OCI-LY7 (cell line): ENCODE measurements around the gene TMEM191C. TPM values are rescaled to one million over a fixed set of nuclear protein-coding genes. Genes with fewer than 3 reads are reported as not detected.
"Not testable (repeated sequence)": the region's sequence is repeated elsewhere in the genome, so short reads cannot be mapped to it uniquely, and the experiment has no call there.

Experiments
- BruUV-seq: library from RNA; stranded (reverse); fragments of 400-500 nt; replicated peaks from 2 replicates; lab custom pipeline; 2021; lab: Mats Ljungman, UMichigan
- CTCF ChIA-PET: fragments of 300-600 bp; sonication (Branson Sonifier 250); formaldehyde crosslinking; loops from one replicate; lab custom pipeline; 2022; ENCODE audit warnings: antibody characterized with exemption; ENCODE audit not compliant: unreplicated experiment; lab: Charles Lee
- POLR2A ChIA-PET: fragments of 300-600 bp; sonication (Branson Sonifier 250); formaldehyde crosslinking; loops from one replicate; lab custom pipeline; 2022; ENCODE audit warnings: antibody characterized with exemption; lab: Charles Lee
- DNase-seq: peaks from one replicate; pipeline ENCODE4 v3.0.0-alpha.2; 2015; ENCODE audit warnings: low spot score
- H2AFZ ChIP-seq: fragments of 200-600 bp; sonication (generic), shearing (Covaris generic); 2 replicates; pipeline ENCODE4 v1.6.1; 2014; ENCODE audit warnings: mild to moderate bottlenecking, antibody characterized with exemption, low read length, moderate library complexity
- H3K27ac ChIP-seq: fragments of 200-600 bp; sonication (generic); 2 replicates; pipeline ENCODE4 v1.5.1; 2014; ENCODE audit warnings: mixed run types, low read depth, mild to moderate bottlenecking, moderate library complexity, low read length, inconsistent platforms; ENCODE audit not compliant: poor library complexity, severe bottlenecking
- H3K36me3 ChIP-seq: fragments of 200-600 bp; sonication (generic); 2 replicates; pipeline ENCODE4 v1.6.1; 2014; ENCODE audit warnings: mild to moderate bottlenecking, antibody characterized with exemption, low read length, moderate library complexity, mixed read lengths; ENCODE audit not compliant: insufficient read depth
- H3K4me1 ChIP-seq: fragments of 200-600 bp; sonication (generic); 2 replicates; pipeline ENCODE4 v1.5.1; 2014; ENCODE audit warnings: mild to moderate bottlenecking, low read length; ENCODE audit not compliant: insufficient read depth, poor library complexity, severe bottlenecking
- H3K4me2 ChIP-seq: fragments of 200-600 bp; sonication (generic); 2 replicates; pipeline ENCODE4 v1.6.1; 2014; ENCODE audit warnings: mild to moderate bottlenecking, low read length
- H3K4me3 ChIP-seq: fragments of 200-600 bp; sonication (generic); 2 replicates; pipeline ENCODE4 v1.5.1; 2014; ENCODE audit warnings: mild to moderate bottlenecking, low read depth, low read length; ENCODE audit not compliant: poor library complexity, severe bottlenecking
- H3K79me2 ChIP-seq: fragments of 200-600 bp; sonication (generic); 2 replicates; pipeline ENCODE4 v1.6.1; 2016; ENCODE audit warnings: low read depth, mild to moderate bottlenecking, low read length, moderate library complexity, mixed read lengths; ENCODE audit not compliant: insufficient read depth
- H3K9me2 ChIP-seq: fragments of 200-600 bp; sonication (generic); 2 replicates; pipeline ENCODE4 v1.6.1; 2016; ENCODE audit warnings: mild to moderate bottlenecking, low read length, mixed read lengths; ENCODE audit not compliant: insufficient read depth
- H3K9me3 ChIP-seq: fragments of 200-600 bp; sonication (generic); 2 replicates; pipeline ENCODE4 v1.6.1; 2014; ENCODE audit warnings: mild to moderate bottlenecking, mixed run types, low read length, mixed read lengths
- H4K20me1 ChIP-seq: fragments of 200-600 bp; sonication (generic); 2 replicates; pipeline ENCODE4 v1.6.1; 2014; ENCODE audit warnings: mild to moderate bottlenecking, antibody characterized with exemption, low read length, moderate library complexity, mixed read lengths; ENCODE audit not compliant: insufficient read depth
- intact Hi-C: fragments of 100-400 bp; cut with micrococcal nuclease; formaldehyde crosslinking; loops from one replicate; pipeline ENCODE4 v1.10.0; 2022; ENCODE audit not compliant: unreplicated experiment
- total RNA-seq, 2 experiments: library from RNA; depleted of rRNA in 1 of 2; stranded (reverse); fragments of >200 nt in 1 of 2; shearing (Covaris generic) in 1 of 2; gene quantifications; 2 replicates each; pipeline ENCODE4 v1.2.3, GENCODE V29; 2014 to 2022

The TMEM191C gene
- total RNA-seq, 2 experiments from 2014 or later: 1.2 to 2.2 TPM

DNA sequence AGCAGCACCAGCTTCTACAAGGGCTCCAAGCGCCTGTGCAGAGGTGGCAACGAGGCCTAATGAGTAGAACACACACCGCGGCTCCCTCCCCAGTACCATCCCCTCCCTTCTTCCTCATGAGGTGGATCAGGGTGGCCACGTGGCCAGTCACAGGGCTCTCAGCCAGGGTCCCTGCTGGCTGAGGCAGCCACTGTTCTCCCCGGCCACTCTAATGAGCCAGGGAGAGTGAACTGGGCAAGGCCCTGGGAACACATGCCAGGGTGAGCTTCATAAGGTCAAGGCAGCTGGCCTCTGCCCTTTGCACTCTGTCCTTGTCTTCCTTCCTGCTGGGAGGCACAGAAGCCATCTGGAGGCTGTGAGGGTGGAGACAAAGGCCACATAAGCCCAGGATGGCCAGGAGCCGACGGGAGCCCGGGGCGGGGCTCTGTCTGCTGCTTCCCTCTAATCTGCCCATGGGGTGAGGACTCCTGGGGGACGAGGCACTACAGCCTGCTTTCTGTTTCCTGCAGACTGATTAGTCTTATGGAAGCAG lies 22.0 kb downstream of the TMEM191C start:
- CTCF ChIA-PET, H3K27ac ChIP-seq, H3K9me2 ChIP-seq, BruUV-seq, H3K79me2 ChIP-seq, H3K36me3 ChIP-seq, H3K4me2 ChIP-seq, H3K9me3 ChIP-seq, H3K4me1 ChIP-seq, H4K20me1 ChIP-seq, intact Hi-C loops, H3K4me3 ChIP-seq, POLR2A ChIA-PET, DNase-seq, H2AFZ ChIP-seq: not testable (repeated sequence)

DNA sequence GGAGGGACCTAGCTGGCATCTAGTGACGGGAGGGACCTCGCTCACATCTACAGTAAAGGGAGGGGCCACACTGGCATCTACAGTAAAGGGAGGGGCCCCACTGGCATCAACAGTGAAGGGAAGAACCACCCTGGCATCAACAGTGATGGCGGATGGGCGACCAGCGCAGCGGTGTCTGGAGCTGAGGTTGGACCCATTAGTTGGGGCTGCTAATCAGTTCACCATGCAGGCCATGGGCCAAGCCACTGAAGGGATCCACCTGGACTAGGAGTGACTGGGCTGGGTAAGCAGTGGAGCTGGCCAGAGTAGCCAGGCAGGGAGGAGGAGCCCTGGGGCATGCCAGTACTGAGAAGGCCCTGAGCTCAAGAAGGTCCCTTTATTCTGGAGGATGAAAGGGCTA lies 23.4 kb downstream of the TMEM191C start:
- H3K9me3 ChIP-seq, CTCF ChIA-PET, H3K36me3 ChIP-seq, H3K27ac ChIP-seq, H3K4me3 ChIP-seq, H3K9me2 ChIP-seq, H4K20me1 ChIP-seq, BruUV-seq, DNase-seq, intact Hi-C loops, H3K4me2 ChIP-seq, H3K4me1 ChIP-seq, H3K79me2 ChIP-seq, POLR2A ChIA-PET, H2AFZ ChIP-seq: not testable (repeated sequence)

DNA sequence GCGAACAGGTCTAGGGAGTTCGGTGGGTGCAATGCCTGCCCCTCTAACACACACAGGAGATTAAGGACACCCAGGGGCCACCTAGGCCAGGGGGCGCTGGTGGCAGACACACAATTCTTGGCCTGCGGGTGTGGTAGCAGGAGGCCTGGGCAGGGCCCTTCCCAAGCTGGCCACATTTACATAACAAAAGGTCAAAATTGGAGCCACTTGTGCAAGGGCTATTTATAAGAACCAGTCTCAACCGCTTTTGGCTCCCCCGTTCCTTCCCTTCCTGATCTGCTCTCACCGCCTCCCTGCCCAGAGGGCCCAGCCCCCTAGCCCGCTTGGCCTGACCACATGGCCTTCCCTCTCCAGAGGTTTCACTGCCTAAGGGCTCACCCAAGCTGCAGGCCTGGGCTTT lies 25.1 kb downstream of the TMEM191C start:
- H3K4me1 ChIP-seq, BruUV-seq, DNase-seq, intact Hi-C loops, H3K4me3 ChIP-seq, H3K79me2 ChIP-seq, H3K9me3 ChIP-seq, H3K27ac ChIP-seq, H3K36me3 ChIP-seq, H3K4me2 ChIP-seq, POLR2A ChIA-PET, H2AFZ ChIP-seq, H3K9me2 ChIP-seq, H4K20me1 ChIP-seq, CTCF ChIA-PET: not testable (repeated sequence)

DNA sequence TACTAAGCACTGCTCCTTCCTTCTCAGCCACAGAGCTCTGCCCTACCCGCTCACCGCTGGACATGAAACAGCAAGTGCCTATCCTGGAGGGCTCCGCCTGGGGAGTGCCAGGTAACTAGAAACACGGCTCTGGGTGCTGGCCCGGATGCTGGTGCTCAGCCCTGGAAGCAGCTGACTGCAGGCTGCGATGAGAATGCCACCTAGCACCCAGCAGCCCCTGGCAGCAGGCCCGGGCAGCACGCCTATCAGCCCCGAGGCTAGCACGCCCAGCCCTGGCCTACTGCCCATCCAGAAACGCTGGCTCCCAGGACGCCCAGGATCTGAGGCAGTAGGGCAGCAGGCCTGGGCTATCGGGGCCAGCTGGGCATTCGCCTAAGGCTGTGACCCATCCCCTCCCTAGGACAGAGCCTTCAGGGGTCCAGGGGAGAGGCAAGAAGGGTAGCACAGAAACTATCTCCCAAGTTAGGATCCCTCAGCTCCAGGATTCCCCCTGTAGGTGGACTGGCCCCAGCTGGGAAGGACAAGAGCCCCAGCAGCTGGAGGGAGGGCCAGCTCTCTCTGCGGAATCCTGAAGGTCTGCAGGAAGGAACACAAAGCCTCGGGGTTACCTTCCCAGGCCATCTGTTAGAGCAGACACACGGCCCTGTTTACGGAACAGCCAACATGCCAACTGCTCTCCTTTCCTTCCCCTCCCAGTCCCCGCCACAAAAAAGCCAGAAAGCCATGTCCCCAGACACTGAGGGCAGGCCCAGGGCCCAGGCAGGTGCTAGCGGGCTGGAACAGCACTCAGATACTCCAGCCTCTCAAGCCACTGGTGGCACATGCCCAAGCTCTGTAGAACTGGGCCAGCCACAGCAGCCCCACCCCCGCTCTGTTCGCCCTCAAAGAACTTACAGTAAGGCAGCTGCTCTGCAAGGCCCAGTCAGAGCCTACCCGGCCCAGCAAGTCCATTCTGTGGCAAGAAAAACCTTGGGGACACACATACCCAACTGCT lies 26.9 kb downstream of the TMEM191C start:
- BruUV-seq, CTCF ChIA-PET, H3K4me1 ChIP-seq, H3K4me3 ChIP-seq, POLR2A ChIA-PET, H3K9me2 ChIP-seq, H3K9me3 ChIP-seq, H2AFZ ChIP-seq, H3K36me3 ChIP-seq, intact Hi-C loops, H3K4me2 ChIP-seq, H4K20me1 ChIP-seq, DNase-seq, H3K79me2 ChIP-seq, H3K27ac ChIP-seq: not testable (repeated sequence)

DNA sequence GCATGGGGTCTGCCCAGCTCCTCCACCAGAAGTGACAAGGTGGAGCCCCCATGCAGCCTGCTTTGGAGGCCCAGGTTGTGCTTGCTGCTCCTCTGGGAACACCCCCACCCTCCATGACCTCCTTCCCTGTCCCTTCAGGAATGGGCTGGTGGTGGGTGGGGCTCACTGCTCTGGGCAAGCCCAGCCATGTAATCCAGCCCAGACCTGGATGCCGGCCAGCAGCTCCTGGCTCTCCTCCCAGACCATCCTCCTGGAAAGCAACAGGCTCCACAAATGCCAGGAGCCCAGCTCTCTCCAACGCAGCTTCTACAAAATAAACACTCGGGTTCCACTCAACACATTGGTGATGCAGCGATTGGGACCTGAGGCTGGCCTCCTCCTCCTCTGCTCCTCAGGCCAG lies 30.8 kb downstream of the TMEM191C start:
- H2AFZ ChIP-seq, H3K27ac ChIP-seq, H3K9me2 ChIP-seq, BruUV-seq, H3K36me3 ChIP-seq, CTCF ChIA-PET, H3K79me2 ChIP-seq, H4K20me1 ChIP-seq, H3K9me3 ChIP-seq, H3K4me3 ChIP-seq, H3K4me1 ChIP-seq, DNase-seq, H3K4me2 ChIP-seq, intact Hi-C loops, POLR2A ChIA-PET: not testable (repeated sequence)

DNA sequence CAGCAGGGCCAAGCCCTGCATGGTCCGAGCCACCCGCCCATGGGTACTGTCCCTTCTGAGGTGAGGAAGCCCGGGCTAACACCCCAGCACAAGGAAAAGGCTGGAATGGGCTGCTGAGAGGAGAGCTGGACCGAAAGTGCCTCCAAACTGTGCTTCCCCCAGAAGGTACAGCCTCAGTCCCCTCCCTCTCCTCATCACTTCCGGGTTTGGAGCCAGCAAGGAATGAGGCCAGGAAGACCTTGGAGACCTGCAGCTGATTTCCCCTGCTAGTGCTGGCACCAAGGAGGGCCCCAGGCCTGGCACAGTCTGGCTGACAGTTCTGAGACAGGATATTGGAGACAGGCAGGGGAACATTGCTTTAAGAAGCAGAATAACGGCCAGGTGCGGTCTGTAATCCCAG lies 31.3 kb downstream of the TMEM191C start:
- H3K4me3 ChIP-seq, DNase-seq, H2AFZ ChIP-seq, intact Hi-C loops, H4K20me1 ChIP-seq, H3K4me2 ChIP-seq, H3K9me2 ChIP-seq, BruUV-seq, H3K9me3 ChIP-seq, H3K36me3 ChIP-seq, H3K27ac ChIP-seq, CTCF ChIA-PET, H3K4me1 ChIP-seq, H3K79me2 ChIP-seq, POLR2A ChIA-PET: not testable (repeated sequence)
